Hepatocyte (in vitro differentiated cells): ENCODE results near the gene HIF1A. TPM values are rescaled to one million over a fixed set of nuclear protein-coding genes. Genes with fewer than 3 reads are reported as not detected.

Experiments used
- DNase-seq: peaks from one replicate; pipeline ENCODE4 v3.0.0-alpha.2; 2016; ENCODE audit warnings: low spot score
- H2AFZ ChIP-seq: fragments of 200-600 bp; sonication (generic); 2 replicates; pipeline ENCODE4 v1.6.0; 2016; ENCODE audit warnings: antibody characterized with exemption, mild to moderate bottlenecking
- H3K27ac ChIP-seq: fragments of 200-600 bp; sonication (generic); 2 replicates; pipeline ENCODE4 v1.5.1; 2016; ENCODE audit warnings: mild to moderate bottlenecking
- H3K27me3 ChIP-seq: fragments of 200-600 bp; sonication (generic); 2 replicates; pipeline ENCODE4 v1.6.1; 2016
- H3K36me3 ChIP-seq: fragments of 200-600 bp; sonication (generic); replicated peaks from 2 replicates; pipeline ENCODE4 v1.5.1; 2016; ENCODE audit warnings: low read depth; ENCODE audit not compliant: insufficient read depth
- H3K4me1 ChIP-seq: fragments of 200-600 bp; sonication (generic); 2 replicates; pipeline ENCODE4 v1.5.1; 2016; ENCODE audit warnings: mild to moderate bottlenecking, moderate library complexity; ENCODE audit not compliant: insufficient read depth
- H3K4me2 ChIP-seq: fragments of 200-600 bp; sonication (generic); 2 replicates; pipeline ENCODE4 v1.6.0; 2016
- H3K4me3 ChIP-seq: fragments of 200-600 bp; sonication (generic); 2 replicates; pipeline ENCODE4 v1.5.1; 2016; ENCODE audit warnings: mild to moderate bottlenecking
- H3K79me2 ChIP-seq: fragments of 200-600 bp; sonication (generic); 2 replicates; pipeline ENCODE4 v1.6.0; 2017; ENCODE audit warnings: mild to moderate bottlenecking
- H3K9me2 ChIP-seq: fragments of 200-600 bp; sonication (generic); replicated peaks from 2 replicates; pipeline ENCODE4 v1.6.0; 2017; ENCODE audit warnings: mild to moderate bottlenecking; ENCODE audit not compliant: insufficient read depth
- H3K9me3 ChIP-seq: fragments of 200-600 bp; sonication (generic); 2 replicates; pipeline ENCODE4 v1.5.1; 2016; ENCODE audit warnings: low read depth, mild to moderate bottlenecking
- H4K20me1 ChIP-seq: fragments of 200-600 bp; sonication (generic); 2 replicates; pipeline ENCODE4 v1.6.0; 2016; ENCODE audit warnings: mild to moderate bottlenecking; ENCODE audit not compliant: insufficient read depth, poor library complexity, severe bottlenecking
- CTCF ChIP-seq: fragments of 200-600 bp; sonication (generic); IDR thresholded peaks from 2 replicates; pipeline ENCODE4 v1.5.1; 2016; ENCODE audit warnings: antibody characterized with exemption, mild to moderate bottlenecking; ENCODE audit not compliant: poor library complexity
- EZH2 ChIP-seq: fragments of 200-600 bp; sonication (generic); IDR thresholded peaks from 2 replicates; pipeline ENCODE4 v1.6.1; 2016; ENCODE audit warnings: antibody characterized with exemption, mild to moderate bottlenecking, borderline replicate concordance
- EZH2phosphoT487 ChIP-seq: fragments of 200-600 bp; sonication (generic); IDR thresholded peaks from one replicate; pipeline ENCODE4 v1.6.1; 2018; ENCODE audit warnings: antibody characterized with exemption, mild to moderate bottlenecking, low read depth, moderate library complexity; ENCODE audit not compliant: unreplicated experiment, severe bottlenecking
- WGBS: methylation state at CpG from one replicate; pipeline ENCODE4 v1.1.6; 2016; ENCODE audit warnings: low lambda C conversion rate; ENCODE audit errors: missing lambda C conversion rate; 5-methylcytosine and 5-hydroxymethylcytosine counted together
- polyA plus RNA-seq: library from polyadenylated mRNA; unstranded; fragments of >200 nt; fragmentation: Nextera tagmentation; extraction: Ambion mirVana; gene quantifications from 2 replicates; pipeline ENCODE4 v1.2.1, GENCODE V29; 2016
- total RNA-seq: library from RNA; depleted of rRNA; stranded (reverse); fragments of >200 nt; gene quantifications from 2 replicates; pipeline ENCODE4 v1.2.3, GENCODE V29; 2014

HIF1A gene
- total and polyA plus RNA-seq, 2 experiments from 2014 or later = 169 to 285 TPM

DNA sequence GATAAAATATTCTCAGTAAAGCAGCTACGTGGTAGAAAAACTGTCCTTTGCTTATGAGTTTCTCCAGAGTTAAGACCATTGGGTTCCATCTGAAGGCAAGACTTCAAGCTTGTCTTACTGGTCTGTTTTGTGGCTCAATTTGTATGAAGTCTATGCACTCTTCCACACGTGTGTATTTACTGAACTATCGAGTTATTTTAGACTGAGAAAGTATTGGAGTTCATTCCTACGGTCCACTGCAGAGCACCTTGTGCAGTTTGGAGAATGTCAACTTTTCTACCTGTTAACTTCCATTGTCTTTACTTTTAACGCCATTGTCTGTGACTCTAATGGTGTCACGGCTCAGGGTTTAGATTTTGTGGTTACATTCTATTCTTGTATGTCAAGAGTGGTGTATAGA is 3.7 kb downstream of the HIF1A start:
- no peaks in the 10 kb centered on the region for H3K27me3 ChIP-seq
- DNase-seq = no peak
- TF ChIP-seq EZH2phosphoT487 (no peak), EZH2 (no peak), CTCF (no peak)
- H3K4me3 ChIP-seq = peak overlapping the region; percentile 95
- peak overlapping the region; percentile 99 for H3K27ac ChIP-seq
- H3K9me3 ChIP-seq = no peaks in the 10 kb centered on the region
- H2AFZ ChIP-seq = no peak overlapping the region
- 42% methylated on average over 6 of the region's 6 CpGs for WGBS
- peak overlapping the region; percentile 77 for H3K4me2 ChIP-seq
- H3K4me1 ChIP-seq = peaks cover 26% of the 10 kb centered on the region
- H3K36me3 ChIP-seq = no peaks in the 10 kb centered on the region
- peaks cover 86% of the 10 kb centered on the region for H3K79me2 ChIP-seq
- no peaks in the 10 kb centered on the region for H3K9me2 ChIP-seq
- peaks cover 79% of the 10 kb centered on the region for H4K20me1 ChIP-seq

DNA sequence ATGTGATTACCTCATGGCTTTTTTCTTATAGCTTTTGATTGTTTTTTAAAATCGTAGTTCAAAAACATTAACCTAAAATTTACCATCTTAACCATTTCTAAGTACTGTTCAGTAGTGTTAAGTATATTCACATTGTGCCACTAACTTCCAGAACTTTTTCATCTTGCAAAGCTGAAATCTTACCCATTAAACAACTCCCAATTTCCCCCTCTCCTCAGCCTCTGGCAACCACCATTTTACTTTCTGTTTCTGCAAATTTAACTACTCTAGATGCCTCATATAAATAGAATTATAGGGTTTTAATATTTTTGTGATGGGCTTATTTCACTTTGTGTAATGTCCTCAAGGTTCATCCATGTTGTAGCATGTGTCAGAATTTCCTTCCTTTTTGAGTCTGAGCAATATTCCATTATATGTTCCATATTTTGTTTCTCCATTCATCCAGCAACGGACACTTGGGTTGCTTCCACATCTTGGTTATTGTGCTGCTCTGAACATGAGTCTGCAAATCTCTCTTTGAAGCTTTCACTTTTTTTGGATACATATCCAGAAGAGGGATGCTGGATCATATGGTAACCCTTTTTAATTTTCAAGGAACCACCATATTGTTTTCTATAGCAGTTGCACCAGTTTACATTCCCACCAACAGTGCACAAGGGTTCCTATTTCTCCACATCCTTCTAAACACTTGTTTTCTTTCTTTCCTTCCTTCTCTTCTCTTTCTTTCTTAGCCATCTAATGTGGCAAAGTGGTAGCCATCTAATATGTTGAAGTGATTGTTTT is 5.0 kb downstream of the HIF1A start:
- peaks cover 92% of the 10 kb centered on the region for H4K20me1 ChIP-seq
- H3K27ac ChIP-seq = peak overlapping the region; percentile 5
- peaks cover 19% of the 10 kb centered on the region for H3K4me1 ChIP-seq

GRCh38 chr14:61701946-61702345 is 6.6 kb downstream of the HIF1A start:
- TF ChIP-seq CTCF = no peak
- TF ChIP-seq EZH2phosphoT487 = no peak
- TF ChIP-seq EZH2 = no peak
- H3K9me2 ChIP-seq = no peaks in the 10 kb centered on the region
- H3K9me3 ChIP-seq = no peaks in the 10 kb centered on the region
- DNase-seq = no peak
- peaks cover 24% of the 10 kb centered on the region for H3K4me1 ChIP-seq
- no peak overlapping the region for H3K4me3 ChIP-seq
- no peaks in the 10 kb centered on the region for H3K36me3 ChIP-seq
- H2AFZ ChIP-seq = no peak overlapping the region
- H3K27ac ChIP-seq = no peak overlapping the region
- 80% methylated on average over 7 of the region's 7 CpGs for WGBS
- H3K4me2 ChIP-seq = no peak overlapping the region
- no peaks in the 10 kb centered on the region for H3K27me3 ChIP-seq
- peaks cover 100% of the 10 kb centered on the region for H4K20me1 ChIP-seq
- H3K79me2 ChIP-seq = peaks cover 100% of the 10 kb centered on the region

More for the DNA sequence above, 5.0 kb downstream of the HIF1A start:
- Histone ChIP-seq H3K4me3 (peak overlapping the region; percentile 18), H3K4me2 (peak overlapping the region; percentile 77), H3K79me2 (peaks cover 98% of the 10 kb centered on the region), H2AFZ (no peak overlapping the region), H3K36me3 (no peaks in the 10 kb centered on the region), H3K27me3 (no peaks in the 10 kb centered on the region), H3K9me3 (no peaks in the 10 kb centered on the region), H3K9me2 (no peaks in the 10 kb centered on the region)
- WGBS = 86% methylated on average over 2 of the region's 2 CpGs
- TF ChIP-seq CTCF = no peak
- TF ChIP-seq EZH2 = no peak
- no peak for TF ChIP-seq EZH2phosphoT487
- no peak for DNase-seq
